CD4-positive, alpha-beta T cell treated with Interleukin-15 for 4 hours (primary cell): ENCODE results near the gene KIRREL3.

Source experiments
- DNase-seq: peaks from one replicate; pipeline ENCODE4 v3.0.0-alpha.2; 2020; ENCODE audit warnings: low spot score

KIRREL3 gene

GRCh38 chr11:126507646-126508045 is 492.9 kb downstream of the KIRREL3 start:
- no peak for DNase-seq

DNA sequence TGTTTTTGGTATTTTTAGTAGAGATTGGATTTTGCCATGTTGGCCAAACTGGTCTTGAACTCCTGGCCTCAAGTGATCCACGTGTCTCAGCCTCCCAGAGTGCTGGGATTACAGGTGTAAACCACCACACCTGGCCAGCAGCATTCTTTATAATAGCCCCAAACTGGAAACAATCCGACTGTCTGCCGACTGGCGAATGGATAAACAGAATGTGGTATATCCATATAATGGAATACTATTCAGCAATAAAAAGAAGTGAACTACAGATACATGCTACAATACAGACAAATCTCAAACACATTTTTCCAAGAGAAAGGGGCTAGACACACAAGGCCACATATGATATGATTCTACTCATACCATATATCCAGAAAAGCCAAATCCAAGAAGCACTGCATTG is 493.8 kb downstream of the KIRREL3 start:
- no peak for DNase-seq

GRCh38 chr11:126502982-126503381 is 497.6 kb downstream of the KIRREL3 start:
- DNase-seq: no peak

GRCh38 chr11:126502159-126502558 is 498.4 kb downstream of the KIRREL3 start:
- no peak for DNase-seq

DNA sequence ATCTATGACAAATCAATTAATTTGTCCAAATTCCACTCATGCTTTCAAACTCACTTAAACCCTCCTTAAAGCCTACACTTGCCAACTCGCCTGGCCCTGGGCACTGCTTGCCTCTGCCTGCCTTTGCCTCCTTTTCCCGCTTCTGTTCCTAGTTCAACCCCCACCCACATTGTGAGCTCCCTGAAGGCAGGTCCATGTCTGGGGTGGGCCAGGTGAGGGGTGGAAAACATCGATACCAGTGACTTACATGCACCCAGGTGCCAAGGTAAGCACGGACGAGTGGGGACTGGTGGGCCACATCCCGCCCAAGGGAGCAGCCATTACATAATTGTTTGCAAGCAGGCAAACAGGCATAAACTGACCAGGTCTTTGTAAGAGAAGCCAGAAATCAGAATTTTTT is 498.9 kb downstream of the KIRREL3 start:
- no peak for DNase-seq

DNA sequence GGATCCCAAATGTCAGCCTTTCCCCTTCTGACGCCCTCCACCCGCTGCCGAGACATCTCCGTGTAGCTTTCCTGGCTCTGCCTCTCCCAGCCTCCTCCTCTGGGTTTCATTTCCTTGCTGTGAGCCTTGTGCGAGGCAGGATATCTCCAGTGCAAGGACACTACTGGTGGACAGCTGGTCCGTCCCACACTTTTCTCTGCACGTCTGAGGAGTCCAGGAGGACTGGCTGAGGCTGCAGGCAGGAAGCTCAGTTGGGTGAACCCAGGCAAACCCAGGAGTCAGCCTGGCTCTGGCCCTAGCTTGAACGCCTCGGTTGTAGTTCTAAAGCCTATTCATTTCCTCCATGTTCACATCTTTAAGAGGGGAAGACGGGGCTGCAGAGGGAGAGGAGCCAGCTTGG is 499.6 kb downstream of the KIRREL3 start:
- DNase-seq: no peak

- DNase-seq: no peak
These were observed 501.3 kb downstream of the KIRREL3 start for GRCh38 chr11:126499131-126499752.

DNA sequence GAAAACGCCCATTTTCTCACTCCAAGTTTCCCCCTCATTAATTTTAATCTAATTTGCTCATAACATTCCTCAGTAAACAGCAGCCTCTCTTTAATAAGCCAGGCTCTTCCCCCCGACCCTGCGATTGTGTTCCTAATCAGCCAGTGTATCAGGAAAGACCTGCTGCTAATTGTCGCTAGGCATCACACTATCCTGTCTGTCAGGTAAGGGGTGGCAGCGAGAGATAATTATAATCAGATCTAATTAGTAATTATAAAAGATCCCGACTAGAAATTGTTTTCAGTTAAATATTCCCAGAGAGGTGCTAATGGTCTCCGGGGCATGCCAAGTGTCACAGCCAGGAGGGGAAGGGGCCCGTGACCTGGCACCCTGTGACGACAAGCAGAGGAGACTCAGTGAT is 502.3 kb downstream of the KIRREL3 start:
- no peak for DNase-seq

DNA sequence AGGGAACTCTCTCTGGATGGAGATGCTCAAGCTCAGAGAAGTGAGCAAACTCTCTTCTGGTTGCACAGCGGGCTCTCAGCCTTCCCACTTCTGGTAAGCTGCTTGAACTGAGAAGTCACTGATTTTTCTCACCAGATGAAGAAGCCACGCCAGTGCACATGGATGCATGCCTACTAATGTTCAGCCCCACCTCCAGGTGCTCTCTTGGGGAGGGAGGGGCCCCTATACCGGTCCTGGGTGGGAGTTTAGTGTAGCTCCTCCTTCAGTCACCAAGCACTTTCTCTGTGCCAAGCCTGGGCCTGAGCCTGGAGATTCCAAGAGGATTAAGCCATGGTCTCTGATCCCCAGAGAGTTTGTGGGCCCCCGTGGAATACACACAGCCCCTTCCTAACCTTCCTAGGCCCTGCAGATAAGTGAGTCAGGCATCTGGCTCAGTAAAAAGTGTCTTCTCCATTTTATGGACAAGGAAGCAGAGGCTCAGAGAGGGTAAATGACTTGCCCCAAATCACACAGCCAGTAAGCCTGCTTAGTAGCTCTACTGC is 502.9 kb downstream of the KIRREL3 start:
- DNase-seq: no peak

DNA sequence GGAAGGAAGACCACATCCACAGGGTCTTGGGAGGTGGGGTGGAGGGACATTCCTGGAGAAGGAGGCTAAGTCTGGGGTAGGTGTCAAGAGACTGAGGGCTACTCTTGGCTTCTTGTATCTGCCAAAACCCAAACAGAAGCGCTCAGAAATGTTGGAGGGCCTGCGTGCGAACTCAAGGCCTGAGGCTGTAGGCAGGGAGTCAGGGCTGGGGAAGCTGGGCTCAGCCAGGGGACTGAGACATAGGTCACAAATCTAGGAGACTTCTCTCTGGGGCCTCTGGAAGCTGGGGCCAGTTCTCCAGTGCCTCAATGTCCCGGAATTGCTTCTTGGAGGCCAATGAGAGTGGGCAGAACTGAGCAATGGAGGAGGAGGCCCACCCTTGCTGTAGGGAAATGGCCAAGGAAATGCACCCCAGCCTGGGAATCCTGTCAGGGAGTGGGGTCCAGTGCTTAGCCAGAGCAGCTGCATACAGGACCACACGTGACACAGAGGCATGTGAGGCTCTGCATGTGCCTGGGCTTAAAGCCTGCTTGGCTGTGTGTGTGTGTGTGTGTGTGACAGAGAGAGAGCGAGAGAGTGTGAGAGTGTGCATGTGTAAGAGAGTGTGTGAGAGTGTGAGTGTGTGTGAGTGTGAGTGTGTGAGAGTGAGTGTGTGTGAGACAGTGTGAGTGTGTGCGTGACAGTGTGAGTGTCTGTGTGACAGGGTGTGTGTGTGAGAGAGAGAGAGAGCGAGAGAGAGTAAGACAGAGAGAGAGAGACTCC is 503.8 kb downstream of the KIRREL3 start:
- DNase-seq: no peak

- no peak for DNase-seq
These were observed 505.0 kb downstream of the KIRREL3 start for GRCh38 chr11:126495281-126496220.

DNA sequence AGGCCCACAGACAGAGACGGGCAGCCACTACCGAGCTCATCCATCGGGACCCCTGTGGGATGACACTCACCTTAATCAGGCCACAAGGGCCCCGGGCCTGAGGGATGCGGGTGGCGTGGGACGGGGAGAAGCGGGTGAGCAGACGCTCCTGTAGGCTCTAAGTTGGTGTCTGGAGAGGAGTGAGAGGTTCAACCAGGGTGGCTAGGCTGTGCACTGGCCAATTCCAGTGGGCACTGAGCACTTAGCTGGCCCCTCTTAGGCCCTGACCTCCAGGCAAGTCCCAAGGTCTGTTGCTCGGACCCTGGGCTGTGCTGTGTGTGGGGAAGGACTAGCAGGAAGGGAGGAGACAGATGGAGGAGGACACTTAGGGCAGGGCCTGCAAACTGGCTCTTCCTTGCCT is 505.7 kb downstream of the KIRREL3 start:
- no peak for DNase-seq

DNA sequence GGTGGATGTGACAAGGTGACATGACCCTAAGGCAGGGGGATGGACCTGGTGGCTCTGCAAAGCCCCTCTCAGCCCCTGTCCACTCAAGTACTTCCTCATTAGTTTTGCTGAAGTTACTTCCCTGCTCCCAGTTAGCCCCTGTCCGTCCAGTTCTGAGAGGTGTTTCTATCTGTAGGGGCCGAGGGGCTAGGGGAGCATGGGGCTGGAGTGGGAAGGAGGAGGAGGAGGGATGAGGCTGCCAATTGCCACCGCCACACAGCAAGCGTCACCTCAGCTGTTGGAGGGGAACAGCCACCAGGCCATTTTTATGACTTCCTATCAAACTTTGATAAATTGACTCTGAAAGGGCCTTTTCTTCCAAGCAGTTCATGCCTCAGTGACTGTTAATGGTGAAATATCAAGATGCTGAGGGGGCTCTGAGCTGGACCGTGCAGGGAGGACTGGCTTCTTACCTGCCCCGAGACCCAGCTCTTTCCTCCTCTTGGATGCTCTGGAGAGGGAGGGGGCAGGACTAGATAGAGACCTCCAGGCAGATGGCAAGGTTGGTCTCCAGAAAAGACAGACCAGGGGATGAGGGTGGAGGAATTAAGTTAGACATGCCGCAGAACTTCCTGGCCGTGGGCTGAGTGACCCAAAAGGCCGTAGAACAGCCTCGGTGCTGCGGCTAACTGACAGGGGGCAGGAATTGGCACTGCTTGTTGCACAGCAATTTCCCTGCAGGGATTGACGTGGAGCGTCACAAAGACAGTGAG is 508.1 kb downstream of the KIRREL3 start:
- DNase-seq: no peak

- DNase-seq: no peak
These were observed 509.5 kb downstream of the KIRREL3 start for GRCh38 chr11:126491092-126491491.

DNA sequence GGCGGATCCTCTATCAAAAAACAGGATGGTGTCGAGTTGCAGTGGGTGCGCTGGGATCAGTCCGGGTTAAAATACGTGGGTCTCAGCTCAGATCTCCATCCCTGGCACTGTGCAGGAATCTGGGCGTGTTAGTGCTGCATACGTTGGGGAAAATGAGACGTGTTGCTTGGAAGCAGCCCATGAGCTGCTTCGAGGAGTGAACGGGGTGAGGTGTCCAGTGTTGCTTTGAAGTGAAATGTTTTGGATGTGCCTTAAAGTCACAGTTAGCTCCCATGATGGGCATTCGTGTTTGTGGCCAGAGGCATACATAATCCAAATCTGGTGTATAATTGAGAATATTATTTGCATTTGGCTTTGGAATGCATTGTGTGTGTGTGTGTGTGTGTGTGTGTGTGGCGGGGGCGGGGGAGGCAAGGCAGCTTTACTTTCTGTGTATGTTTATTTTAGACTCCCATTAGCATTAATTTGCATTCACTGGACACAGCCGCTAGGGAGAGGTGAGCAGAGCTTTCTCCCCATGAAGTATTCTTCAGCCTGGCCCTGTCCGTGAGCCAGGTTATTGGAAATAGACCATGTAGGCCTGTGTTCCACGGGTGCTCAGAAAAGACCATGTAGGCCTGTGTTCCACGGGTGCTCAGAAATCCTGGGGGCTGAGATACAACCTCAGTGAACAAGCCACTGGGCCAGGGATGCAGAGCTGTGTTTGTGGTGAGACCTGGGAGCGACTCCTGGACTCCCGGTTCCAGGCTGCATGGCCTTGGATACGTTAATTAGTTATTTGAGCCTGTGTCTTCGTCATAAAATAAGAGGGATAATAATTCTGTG is 510.5 kb downstream of the KIRREL3 start:
- DNase-seq: no peak

DNA sequence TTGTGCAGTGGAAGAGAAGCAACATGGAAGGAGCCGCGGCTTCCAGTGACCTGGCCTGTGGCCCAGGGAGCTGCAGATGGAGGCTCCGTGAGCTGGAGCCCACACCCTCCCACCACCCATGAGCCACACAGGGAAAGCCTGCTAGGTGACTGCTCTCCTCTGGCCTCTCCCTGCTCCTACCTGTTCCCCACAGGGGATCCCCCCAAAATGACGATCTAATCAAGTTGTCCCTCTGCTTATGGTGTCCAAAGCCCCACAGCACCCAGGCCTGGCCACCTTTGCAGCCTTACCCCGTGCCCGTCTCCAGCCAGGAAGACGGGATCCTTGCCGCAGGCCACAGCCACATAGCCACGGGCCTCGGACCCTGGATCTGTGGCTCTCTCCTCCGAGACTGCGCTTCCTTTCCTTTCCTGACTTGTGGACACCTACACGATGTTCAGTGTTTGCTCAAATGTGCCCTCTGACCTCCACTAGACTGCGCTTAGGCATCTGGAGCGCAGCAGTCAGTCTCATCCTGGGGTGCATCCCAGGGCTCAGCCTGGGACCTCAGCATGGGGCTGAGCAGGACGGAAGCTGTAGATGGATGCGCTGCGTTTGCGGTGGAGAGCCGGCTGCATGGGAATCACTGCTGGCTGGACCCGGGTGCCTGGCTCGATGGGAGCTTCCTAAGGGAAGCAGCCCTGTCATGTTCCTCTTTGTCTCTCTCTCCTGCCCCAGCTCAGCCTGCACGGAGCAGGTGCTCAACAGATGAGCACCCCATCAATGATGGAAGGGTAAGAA is 511.8 kb downstream of the KIRREL3 start:
- DNase-seq: no peak

DNA sequence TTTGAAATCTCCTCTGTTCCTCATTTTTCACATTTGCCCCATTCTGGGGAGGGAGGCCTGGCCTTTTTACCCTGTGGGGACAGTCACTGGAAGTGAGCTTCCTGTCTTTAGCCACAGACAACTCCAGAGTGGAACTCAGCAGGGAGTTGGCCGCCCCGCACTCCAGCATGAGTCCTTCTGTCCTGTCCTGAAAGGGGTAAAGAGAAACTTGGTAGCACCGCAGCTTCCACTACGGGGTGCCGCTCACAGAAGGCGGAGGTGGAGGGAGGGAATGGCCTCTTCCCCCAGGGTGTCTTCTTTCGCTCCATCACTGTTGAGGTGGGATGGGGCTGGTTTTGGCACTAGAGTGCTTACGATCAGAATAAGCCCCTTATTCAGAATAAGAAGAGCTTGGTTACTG is 512.9 kb downstream of the KIRREL3 start:
- DNase-seq: no peak

DNA sequence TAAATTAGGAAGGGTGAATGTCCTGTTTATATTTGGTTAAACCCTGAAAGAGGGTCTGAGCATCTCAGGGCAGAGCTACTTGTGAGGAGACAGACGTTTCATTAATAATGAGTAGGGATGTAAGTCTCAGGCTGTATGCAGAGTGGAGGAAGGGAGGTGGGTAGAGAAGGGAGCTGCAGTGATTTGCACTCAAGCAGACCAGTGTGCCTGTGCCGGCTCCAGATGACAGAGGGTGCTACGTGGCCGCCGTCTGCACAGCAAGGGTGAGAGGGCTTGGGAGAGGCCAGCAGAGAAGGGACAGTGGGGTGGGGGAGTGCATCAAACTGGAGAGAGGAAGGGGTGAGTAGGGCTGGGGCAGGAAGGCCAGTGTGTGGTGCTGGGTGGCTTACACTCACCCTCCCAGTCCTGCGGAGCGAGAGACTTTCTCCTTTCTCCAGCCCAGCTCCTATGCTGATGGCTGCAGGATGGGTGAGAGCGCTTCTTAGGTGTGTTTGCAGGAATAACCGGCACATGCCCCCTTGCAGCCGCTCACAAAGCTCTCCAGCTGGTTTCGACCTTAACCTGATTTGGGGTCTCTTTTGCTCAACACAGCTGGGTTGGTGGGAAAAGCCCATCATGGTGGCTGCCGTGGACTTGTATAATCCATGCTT is 514.5 kb downstream of the KIRREL3 start:
- DNase-seq: no peak

GRCh38 chr11:126485021-126485792 is 515.4 kb downstream of the KIRREL3 start:
- no peak for DNase-seq
